GDM1 (cell line): ENCODE measurements around the gene LARP4.
"Not testable (repeated sequence)": the region's sequence is repeated elsewhere in the genome, so short reads cannot be mapped to it uniquely, and the experiment has no call there.

Experiments
- DNase-seq: peaks from one replicate; lab custom pipeline; 2025; lab: John Stamatoyannopoulos, UW

The LARP4 gene

GRCh38 chr12:50401500-50402081, 906 bp downstream of the LARP4 start:
- DNase-seq, result no peak

- no peak for DNase-seq
Observed at GRCh38 chr12:50402264-50403000, 1.7 kb downstream of the LARP4 start.

- DNase-seq, result no peak
Observed at GRCh38 chr12:50403001-50403440, 2.3 kb downstream of the LARP4 start.

- no peak for DNase-seq
Observed at GRCh38 chr12:50404307-50404706, 3.6 kb downstream of the LARP4 start.

- DNase-seq, result no peak
Observed at GRCh38 chr12:50411051-50411660, 10.5 kb downstream of the LARP4 start.

GRCh38 chr12:50415899-50416479, 15.3 kb downstream of the LARP4 start:
- no peak for DNase-seq

GRCh38 chr12:50419112-50419909, 18.6 kb downstream of the LARP4 start:
- DNase-seq, result no peak

- DNase-seq, result not testable (repeated sequence)
Observed at GRCh38 chr12:50422855-50423254, 22.2 kb downstream of the LARP4 start.

GRCh38 chr12:50423342-50423741, 22.7 kb downstream of the LARP4 start:
- not testable (repeated sequence) for DNase-seq

GRCh38 chr12:50425589-50426258, 25.0 kb downstream of the LARP4 start:
- no peak for DNase-seq

- DNase-seq, result not testable (repeated sequence)
Observed at GRCh38 chr12:50431656-50432055, 31.0 kb downstream of the LARP4 start.

- DNase-seq, result no peak
Observed at GRCh38 chr12:50440288-50440687, 39.6 kb downstream of the LARP4 start.

GRCh38 chr12:50441763-50442162, 41.1 kb downstream of the LARP4 start:
- DNase-seq, result no peak

GRCh38 chr12:50442178-50442908, 41.7 kb downstream of the LARP4 start:
- no peak for DNase-seq

- not testable (repeated sequence) for DNase-seq
Observed at GRCh38 chr12:50449671-50450070, 49.0 kb downstream of the LARP4 start.

GRCh38 chr12:50452795-50453194, 52.1 kb downstream of the LARP4 start:
- DNase-seq, result no peak

- DNase-seq, result no peak
Observed at GRCh38 chr12:50453872-50454271, 53.2 kb downstream of the LARP4 start.

- DNase-seq, result no peak
Observed at GRCh38 chr12:50458606-50459005, 57.9 kb downstream of the LARP4 start.

GRCh38 chr12:50467439-50467838, 66.8 kb downstream of the LARP4 start:
- no peak for DNase-seq

- no peak for DNase-seq
Observed at GRCh38 chr12:50477241-50477832, 76.7 kb downstream of the LARP4 start.
